ENCODE results near the gene AGK.

Gene AGK

GRCh38 chr7:141659501-141659900 lies 108.3 kb downstream of the AGK start:
- Histone ChIP-seq H3K36me3 (ENCODE audit: control insufficient read depth, insufficient read depth, low read length) (peaks cover 13% of the 10 kb centered on the region), H3K27ac (ENCODE audit: insufficient read depth, low read depth, low read length, poor library complexity, severe bottlenecking) (no peak overlapping the region), H3K4me3 (ENCODE audit: insufficient read depth, low read depth, low read length) (no peak overlapping the region), H3K27me3 (ENCODE audit: control insufficient read depth, insufficient read depth, low read length, poor library complexity, severe bottlenecking) (no peaks in the 10 kb centered on the region), H3K9me3 (ENCODE audit: control insufficient read depth, low read length) (no peaks in the 10 kb centered on the region), H3K4me1 (ENCODE audit: control insufficient read depth, insufficient read depth, low read length) (peaks cover 4% of the 10 kb centered on the region)
- WGBS, 2 experiments, result 91 to 93% methylated on average over 6 of the region's 6 CpGs

- 92 to 95% methylated on average over 4 of the region's 4 CpGs for WGBS, 2 experiments
Measured at GRCh38 chr7:141660259-141660658, 109.0 kb downstream of the AGK start.

GRCh38 chr7:141663081-141663849 lies 112.1 kb downstream of the AGK start:
- H3K36me3 ChIP-seq (ENCODE audit: control insufficient read depth, insufficient read depth, low read length), result peaks cover 15% of the 10 kb centered on the region
- no peaks in the 10 kb centered on the region for H3K27me3 ChIP-seq (ENCODE audit: control insufficient read depth, insufficient read depth, low read length, poor library complexity, severe bottlenecking)
- H3K4me3 ChIP-seq (ENCODE audit: insufficient read depth, low read depth, low read length), result no peak overlapping the region
- no peaks in the 10 kb centered on the region for H3K4me1 ChIP-seq (ENCODE audit: control insufficient read depth, insufficient read depth, low read length)
- no peaks in the 10 kb centered on the region for H3K9me3 ChIP-seq (ENCODE audit: control insufficient read depth, low read length)
- WGBS, 2 experiments, result 93% methylated on average over 6 of the region's 6 CpGs
- H3K27ac ChIP-seq (ENCODE audit: insufficient read depth, low read depth, low read length, poor library complexity, severe bottlenecking), result no peak overlapping the region

More at GRCh38 chr7:141660259-141660658, 109.0 kb downstream of the AGK start:
- Histone ChIP-seq H3K27ac (ENCODE audit: insufficient read depth, low read depth, low read length, poor library complexity, severe bottlenecking) (no peak overlapping the region), H3K9me3 (ENCODE audit: control insufficient read depth, low read length) (no peaks in the 10 kb centered on the region), H3K4me1 (ENCODE audit: control insufficient read depth, insufficient read depth, low read length) (no peaks in the 10 kb centered on the region), H3K4me3 (ENCODE audit: insufficient read depth, low read depth, low read length) (no peak overlapping the region), H3K27me3 (ENCODE audit: control insufficient read depth, insufficient read depth, low read length, poor library complexity, severe bottlenecking) (no peaks in the 10 kb centered on the region), H3K36me3 (ENCODE audit: control insufficient read depth, insufficient read depth, low read length) (peaks cover 15% of the 10 kb centered on the region)

GRCh38 chr7:141664450-141664849 lies 113.2 kb downstream of the AGK start:
- WGBS, 2 experiments, result 94 to 96% methylated on average over 6 of the region's 6 CpGs
- Histone ChIP-seq H3K9me3 (ENCODE audit: control insufficient read depth, low read length) (no peaks in the 10 kb centered on the region), H3K27me3 (ENCODE audit: control insufficient read depth, insufficient read depth, low read length, poor library complexity, severe bottlenecking) (no peaks in the 10 kb centered on the region), H3K36me3 (ENCODE audit: control insufficient read depth, insufficient read depth, low read length) (peaks cover 15% of the 10 kb centered on the region), H3K27ac (ENCODE audit: insufficient read depth, low read depth, low read length, poor library complexity, severe bottlenecking) (no peak overlapping the region), H3K4me1 (ENCODE audit: control insufficient read depth, insufficient read depth, low read length) (no peaks in the 10 kb centered on the region), H3K4me3 (ENCODE audit: insufficient read depth, low read depth, low read length) (no peak overlapping the region)

- peaks cover 13% of the 10 kb centered on the region for H3K36me3 ChIP-seq (ENCODE audit: control insufficient read depth, insufficient read depth, low read length)
Measured at GRCh38 chr7:141665208-141666035, 114.2 kb downstream of the AGK start.

GRCh38 chr7:141666071-141666470 lies 114.9 kb downstream of the AGK start:
- Histone ChIP-seq H3K4me1 (ENCODE audit: control insufficient read depth, insufficient read depth, low read length) (no peaks in the 10 kb centered on the region), H3K4me3 (ENCODE audit: insufficient read depth, low read depth, low read length) (no peak overlapping the region), H3K9me3 (ENCODE audit: control insufficient read depth, low read length) (no peaks in the 10 kb centered on the region), H3K27ac (ENCODE audit: insufficient read depth, low read depth, low read length, poor library complexity, severe bottlenecking) (no peak overlapping the region), H3K36me3 (ENCODE audit: control insufficient read depth, insufficient read depth, low read length) (peaks cover 11% of the 10 kb centered on the region), H3K27me3 (ENCODE audit: control insufficient read depth, insufficient read depth, low read length, poor library complexity, severe bottlenecking) (no peaks in the 10 kb centered on the region)
- WGBS, 2 experiments, result 95 to 96% methylated on average over 4 of the region's 4 CpGs

More at GRCh38 chr7:141665208-141666035, 114.2 kb downstream of the AGK start:
- Histone ChIP-seq H3K9me3 (ENCODE audit: control insufficient read depth, low read length) (no peaks in the 10 kb centered on the region), H3K27me3 (ENCODE audit: control insufficient read depth, insufficient read depth, low read length, poor library complexity, severe bottlenecking) (no peaks in the 10 kb centered on the region), H3K4me3 (ENCODE audit: insufficient read depth, low read depth, low read length) (no peak overlapping the region), H3K27ac (ENCODE audit: insufficient read depth, low read depth, low read length, poor library complexity, severe bottlenecking) (no peak overlapping the region), H3K4me1 (ENCODE audit: control insufficient read depth, insufficient read depth, low read length) (no peaks in the 10 kb centered on the region)
- 93 to 97% methylated on average over 18 of the region's 18 CpGs for WGBS, 2 experiments

- peaks cover 8% of the 10 kb centered on the region for H3K36me3 ChIP-seq (ENCODE audit: control insufficient read depth, insufficient read depth, low read length)
- H3K4me3 ChIP-seq (ENCODE audit: insufficient read depth, low read depth, low read length), result no peak overlapping the region
- no peaks in the 10 kb centered on the region for H3K9me3 ChIP-seq (ENCODE audit: control insufficient read depth, low read length)
- H3K4me1 ChIP-seq (ENCODE audit: control insufficient read depth, insufficient read depth, low read length), result peaks cover 4% of the 10 kb centered on the region
- 91 to 93% methylated on average over 2 of the region's 2 CpGs for WGBS, 2 experiments
- no peak overlapping the region for H3K27ac ChIP-seq (ENCODE audit: insufficient read depth, low read depth, low read length, poor library complexity, severe bottlenecking)
- H3K27me3 ChIP-seq (ENCODE audit: control insufficient read depth, insufficient read depth, low read length, poor library complexity, severe bottlenecking), result no peaks in the 10 kb centered on the region
Measured at GRCh38 chr7:141668853-141669252, 117.6 kb downstream of the AGK start.

GRCh38 chr7:141671705-141672496 lies 120.7 kb downstream of the AGK start:
- H3K36me3 ChIP-seq (ENCODE audit: control insufficient read depth, insufficient read depth, low read length), result no peaks in the 10 kb centered on the region
- 95 to 96% methylated on average over 7 of the region's 7 CpGs for WGBS, 2 experiments
- H3K27me3 ChIP-seq (ENCODE audit: control insufficient read depth, insufficient read depth, low read length, poor library complexity, severe bottlenecking), result no peaks in the 10 kb centered on the region
- no peak overlapping the region for H3K27ac ChIP-seq (ENCODE audit: insufficient read depth, low read depth, low read length, poor library complexity, severe bottlenecking)
- peaks cover 9% of the 10 kb centered on the region for H3K4me1 ChIP-seq (ENCODE audit: control insufficient read depth, insufficient read depth, low read length)
- no peaks in the 10 kb centered on the region for H3K9me3 ChIP-seq (ENCODE audit: control insufficient read depth, low read length)
- H3K4me3 ChIP-seq (ENCODE audit: insufficient read depth, low read depth, low read length), result no peak overlapping the region

- no peak overlapping the region for H3K27ac ChIP-seq (ENCODE audit: insufficient read depth, low read depth, low read length, poor library complexity, severe bottlenecking)
- H3K9me3 ChIP-seq (ENCODE audit: control insufficient read depth, low read length), result no peaks in the 10 kb centered on the region
- no peaks in the 10 kb centered on the region for H3K36me3 ChIP-seq (ENCODE audit: control insufficient read depth, insufficient read depth, low read length)
- no peaks in the 10 kb centered on the region for H3K27me3 ChIP-seq (ENCODE audit: control insufficient read depth, insufficient read depth, low read length, poor library complexity, severe bottlenecking)
- peaks cover 9% of the 10 kb centered on the region for H3K4me1 ChIP-seq (ENCODE audit: control insufficient read depth, insufficient read depth, low read length)
- 90 to 97% methylated on average over 3 of the region's 3 CpGs for WGBS, 2 experiments
- no peak overlapping the region for H3K4me3 ChIP-seq (ENCODE audit: insufficient read depth, low read depth, low read length)
Measured at GRCh38 chr7:141673346-141673745, 122.1 kb downstream of the AGK start.

Measured in ectodermal cell (in vitro differentiated cells).